ENCODE results near the gene CGB7.

The CGB7 gene

GRCh38 chr19:49103331-49104085 is 46.0 kb upstream of the CGB7 start:
- Histone ChIP-seq H3F3A (ENCODE audit: control insufficient read depth, insufficient read depth) (peaks cover 7% of the 10 kb centered on the region), H4K20me1 (ENCODE audit: control insufficient read depth, insufficient read depth, low read depth, low read length) (peaks cover 20% of the 10 kb centered on the region), H3K4me2 (ENCODE audit: low read length) (no peak overlapping the region), H3K36me3 (ENCODE audit: control insufficient read depth, low read length) (peaks cover 96% of the 10 kb centered on the region), H3K9me3 (ENCODE audit: control insufficient read depth, insufficient read depth, low read length) (no peaks in the 10 kb centered on the region), H3K9me2 (replicated peaks; ENCODE audit: control insufficient read depth, low read length) (no peaks in the 10 kb centered on the region), H3K4me1 (ENCODE audit: control insufficient read depth, low read length) (no peaks in the 10 kb centered on the region), H3K27ac (ENCODE audit: low read depth, low read length) (no peak overlapping the region), H3K27me3 (ENCODE audit: control insufficient read depth, low read length) (no peaks in the 10 kb centered on the region), H3K79me2 (ENCODE audit: control insufficient read depth, low read length) (peaks cover 11% of the 10 kb centered on the region), H3K4me3 (ENCODE audit: low read length) (no peak overlapping the region)
- TF ChIP-seq, protein P1, sequence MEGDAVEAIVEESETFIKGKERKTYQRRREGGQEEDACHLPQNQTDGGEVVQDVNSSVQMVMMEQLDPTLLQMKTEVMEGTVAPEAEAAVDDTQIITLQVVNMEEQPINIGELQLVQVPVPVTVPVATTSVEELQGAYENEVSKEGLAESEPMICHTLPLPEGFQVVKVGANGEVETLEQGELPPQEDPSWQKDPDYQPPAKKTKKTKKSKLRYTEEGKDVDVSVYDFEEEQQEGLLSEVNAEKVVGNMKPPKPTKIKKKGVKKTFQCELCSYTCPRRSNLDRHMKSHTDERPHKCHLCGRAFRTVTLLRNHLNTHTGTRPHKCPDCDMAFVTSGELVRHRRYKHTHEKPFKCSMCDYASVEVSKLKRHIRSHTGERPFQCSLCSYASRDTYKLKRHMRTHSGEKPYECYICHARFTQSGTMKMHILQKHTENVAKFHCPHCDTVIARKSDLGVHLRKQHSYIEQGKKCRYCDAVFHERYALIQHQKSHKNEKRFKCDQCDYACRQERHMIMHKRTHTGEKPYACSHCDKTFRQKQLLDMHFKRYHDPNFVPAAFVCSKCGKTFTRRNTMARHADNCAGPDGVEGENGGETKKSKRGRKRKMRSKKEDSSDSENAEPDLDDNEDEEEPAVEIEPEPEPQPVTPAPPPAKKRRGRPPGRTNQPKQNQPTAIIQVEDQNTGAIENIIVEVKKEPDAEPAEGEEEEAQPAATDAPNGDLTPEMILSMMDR (IDR thresholded peaks at IDR 0.05; ENCODE audit: low read depth, low read length, poor library complexity, severe bottlenecking): no peak
- no peak for TF ChIP-seq EZH2phosphoT487 (IDR thresholded peaks at IDR 0.05; ENCODE audit: borderline replicate concordance, low read length)

DNA sequence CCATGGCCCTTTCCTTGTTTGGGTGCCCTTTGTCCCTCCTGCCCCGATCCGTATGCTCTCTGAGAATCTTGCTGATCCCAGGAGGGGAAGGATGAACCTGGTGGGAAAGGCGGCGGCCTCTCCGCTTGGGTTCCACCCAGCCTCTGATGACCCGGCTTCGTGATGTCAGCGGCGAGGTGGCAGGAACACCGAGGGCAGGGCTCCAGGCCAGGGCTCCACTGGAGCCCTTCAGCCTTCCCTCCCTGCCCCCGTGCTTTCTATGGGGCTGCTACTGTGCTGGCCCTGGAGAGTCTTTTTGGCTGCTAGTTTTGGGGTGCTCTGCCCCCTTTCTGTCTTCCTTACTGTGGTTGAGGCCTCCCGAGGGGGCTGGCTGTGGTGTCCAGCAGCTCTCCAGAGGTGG is 44.8 kb upstream of the CGB7 start:
- Histone ChIP-seq H3K36me3 (ENCODE audit: control insufficient read depth, low read length) (peaks cover 96% of the 10 kb centered on the region), H3K27ac (ENCODE audit: low read depth, low read length) (no peak overlapping the region), H3F3A (ENCODE audit: control insufficient read depth, insufficient read depth) (peaks cover 9% of the 10 kb centered on the region), H4K20me1 (ENCODE audit: control insufficient read depth, insufficient read depth, low read depth, low read length) (peaks cover 19% of the 10 kb centered on the region), H3K27me3 (ENCODE audit: control insufficient read depth, low read length) (no peaks in the 10 kb centered on the region), H3K4me3 (ENCODE audit: low read length) (no peak overlapping the region), H3K9me3 (ENCODE audit: control insufficient read depth, insufficient read depth, low read length) (no peaks in the 10 kb centered on the region), H3K4me1 (ENCODE audit: control insufficient read depth, low read length) (no peaks in the 10 kb centered on the region), H3K79me2 (ENCODE audit: control insufficient read depth, low read length) (peaks cover 23% of the 10 kb centered on the region), H3K9me2 (replicated peaks; ENCODE audit: control insufficient read depth, low read length) (no peaks in the 10 kb centered on the region), H3K4me2 (ENCODE audit: low read length) (no peak overlapping the region)
- TF ChIP-seq, protein P1 (IDR thresholded peaks at IDR 0.05; ENCODE audit: low read depth, low read length, poor library complexity, severe bottlenecking): no peak
- no peak for TF ChIP-seq EZH2phosphoT487 (IDR thresholded peaks at IDR 0.05; ENCODE audit: borderline replicate concordance, low read length)

DNA sequence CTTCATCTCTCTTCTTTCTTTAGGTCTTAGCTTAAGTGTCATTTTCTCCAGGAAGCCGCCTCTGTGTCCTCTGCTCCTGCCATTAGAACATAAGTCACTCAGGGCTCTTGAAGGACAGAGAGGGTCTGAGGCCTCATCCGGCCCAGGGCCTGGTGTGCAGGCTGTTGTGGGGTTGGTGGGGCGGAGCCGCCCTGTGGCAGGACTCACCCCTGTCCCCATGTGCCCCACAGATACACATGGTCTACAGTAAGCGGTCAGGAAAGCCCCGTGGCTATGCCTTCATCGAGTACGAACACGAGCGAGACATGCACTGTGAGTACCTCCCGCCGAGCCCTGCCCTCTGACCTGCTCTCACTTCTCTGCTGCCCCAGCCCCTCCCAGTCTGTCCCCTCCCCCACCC is 43.6 kb upstream of the CGB7 start:
- Histone ChIP-seq H3K79me2 (ENCODE audit: control insufficient read depth, low read length) (peaks cover 26% of the 10 kb centered on the region), H4K20me1 (ENCODE audit: control insufficient read depth, insufficient read depth, low read depth, low read length) (peaks cover 12% of the 10 kb centered on the region; the same call in 1 of the 2 replicates), H3K9me2 (replicated peaks; ENCODE audit: control insufficient read depth, low read length) (no peaks in the 10 kb centered on the region), H3K4me3 (ENCODE audit: low read length) (no peak overlapping the region), H3K9me3 (ENCODE audit: control insufficient read depth, insufficient read depth, low read length) (no peaks in the 10 kb centered on the region), H3F3A (ENCODE audit: control insufficient read depth, insufficient read depth) (peaks cover 11% of the 10 kb centered on the region), H3K27ac (ENCODE audit: low read depth, low read length) (no peak overlapping the region), H3K27me3 (ENCODE audit: control insufficient read depth, low read length) (no peaks in the 10 kb centered on the region), H3K4me2 (ENCODE audit: low read length) (no peak overlapping the region), H3K36me3 (ENCODE audit: control insufficient read depth, low read length) (peaks cover 93% of the 10 kb centered on the region), H3K4me1 (ENCODE audit: control insufficient read depth, low read length) (no peaks in the 10 kb centered on the region)
- TF ChIP-seq EZH2phosphoT487 (IDR thresholded peaks at IDR 0.05; ENCODE audit: borderline replicate concordance, low read length): no peak
- TF ChIP-seq, protein P1 (IDR thresholded peaks at IDR 0.05; ENCODE audit: low read depth, low read length, poor library complexity, severe bottlenecking): no peak

Measured in DOHH2 (cell line).